Activated naive CD8-positive, alpha-beta T cell (primary cell): ENCODE results near the gene ELANE.
"Not testable (repeated sequence)": the region's sequence is repeated elsewhere in the genome, so short reads cannot be mapped to it uniquely, and the experiment has no call there.

ENCODE experiments used
- H3K27ac Mint-ChIP-seq: one replicate; pipeline ENCODE4 v1.8.0; 2021; ENCODE audit warnings: mixed read lengths
- H3K27me3 Mint-ChIP-seq: one replicate; pipeline ENCODE4 v1.8.0; 2021; ENCODE audit warnings: mixed read lengths
- H3K36me3 Mint-ChIP-seq: one replicate; pipeline ENCODE4 v1.8.0; 2021; ENCODE audit warnings: mixed read lengths
- H3K4me1 Mint-ChIP-seq: one replicate; pipeline ENCODE4 v1.8.0; 2021; ENCODE audit warnings: low read depth, mixed read lengths
- H3K4me3 Mint-ChIP-seq: one replicate; pipeline ENCODE4 v1.8.0; 2021; ENCODE audit warnings: mild to moderate bottlenecking, mixed read lengths
- H3K9me3 Mint-ChIP-seq: one replicate; pipeline ENCODE4 v1.8.0; 2021; ENCODE audit warnings: low read depth, mixed read lengths

ELANE gene

GRCh38 chr19:811506-812048 lies 40.5 kb upstream of the ELANE start:
- H3K9me3 Mint-ChIP-seq: no peaks in the 10 kb centered on the region
- H3K4me1 Mint-ChIP-seq: peaks cover 9% of the 10 kb centered on the region
- peaks cover 8% of the 10 kb centered on the region for H3K36me3 Mint-ChIP-seq
- H3K27me3 Mint-ChIP-seq: no peaks in the 10 kb centered on the region
- no peak overlapping the region for H3K4me3 Mint-ChIP-seq
- H3K27ac Mint-ChIP-seq: no peak overlapping the region

GRCh38 chr19:812049-812746 lies 39.9 kb upstream of the ELANE start:
- H3K4me1 Mint-ChIP-seq: peaks cover 8% of the 10 kb centered on the region
- peaks cover 9% of the 10 kb centered on the region for H3K36me3 Mint-ChIP-seq
- no peaks in the 10 kb centered on the region for H3K9me3 Mint-ChIP-seq
- H3K27me3 Mint-ChIP-seq: no peaks in the 10 kb centered on the region
- H3K4me3 Mint-ChIP-seq: no peak overlapping the region
- H3K27ac Mint-ChIP-seq: no peak overlapping the region

GRCh38 chr19:812747-813218 lies 39.3 kb upstream of the ELANE start:
- no peak overlapping the region for H3K4me3 Mint-ChIP-seq
- no peak overlapping the region for H3K27ac Mint-ChIP-seq
- peaks cover 2% of the 10 kb centered on the region for H3K4me1 Mint-ChIP-seq
- H3K9me3 Mint-ChIP-seq: no peaks in the 10 kb centered on the region
- H3K27me3 Mint-ChIP-seq: no peaks in the 10 kb centered on the region
- H3K36me3 Mint-ChIP-seq: peaks cover 6% of the 10 kb centered on the region

GRCh38 chr19:813219-814151 lies 38.6 kb upstream of the ELANE start:
- Mint-ChIP-seq H3K9me3 (no peaks in the 10 kb centered on the region), H3K27me3 (no peaks in the 10 kb centered on the region), H3K4me1 (no peaks in the 10 kb centered on the region), H3K27ac (no peak overlapping the region), H3K4me3 (no peak overlapping the region), H3K36me3 (peaks cover 6% of the 10 kb centered on the region)

GRCh38 chr19:814152-815078 lies 37.7 kb upstream of the ELANE start:
- H3K36me3 Mint-ChIP-seq: peaks cover 6% of the 10 kb centered on the region

GRCh38 chr19:815079-815774 lies 36.9 kb upstream of the ELANE start:
- Mint-ChIP-seq H3K27me3 (no peaks in the 10 kb centered on the region), H3K4me3 (no peak overlapping the region), H3K27ac (peak overlapping the region; percentile 29)

More at GRCh38 chr19:814152-815078, 37.7 kb upstream of the ELANE start:
- H3K9me3 Mint-ChIP-seq: no peaks in the 10 kb centered on the region
- no peaks in the 10 kb centered on the region for H3K4me1 Mint-ChIP-seq
- H3K27ac Mint-ChIP-seq: peak overlapping the region; percentile 29
- no peaks in the 10 kb centered on the region for H3K27me3 Mint-ChIP-seq
- peak overlapping the region; percentile 44 for H3K4me3 Mint-ChIP-seq

GRCh38 chr19:815775-816499 lies 36.2 kb upstream of the ELANE start:
- peaks cover 6% of the 10 kb centered on the region for H3K36me3 Mint-ChIP-seq
- H3K27ac Mint-ChIP-seq: peak overlapping the region; percentile 86
- no peak overlapping the region for H3K4me3 Mint-ChIP-seq
- no peaks in the 10 kb centered on the region for H3K9me3 Mint-ChIP-seq
- H3K27me3 Mint-ChIP-seq: no peaks in the 10 kb centered on the region
- H3K4me1 Mint-ChIP-seq: no peaks in the 10 kb centered on the region

More at GRCh38 chr19:815079-815774, 36.9 kb upstream of the ELANE start:
- H3K9me3 Mint-ChIP-seq: no peaks in the 10 kb centered on the region
- H3K4me1 Mint-ChIP-seq: no peaks in the 10 kb centered on the region
- peaks cover 6% of the 10 kb centered on the region for H3K36me3 Mint-ChIP-seq

- Mint-ChIP-seq H3K36me3 (peaks cover 6% of the 10 kb centered on the region), H3K4me1 (no peaks in the 10 kb centered on the region), H3K27me3 (no peaks in the 10 kb centered on the region), H3K4me3 (no peak overlapping the region), H3K9me3 (no peaks in the 10 kb centered on the region), H3K27ac (peak overlapping the region; percentile 43)
Measured at GRCh38 chr19:816500-816857, 35.6 kb upstream of the ELANE start.

- not testable (repeated sequence) for H3K27ac Mint-ChIP-seq, H3K9me3 Mint-ChIP-seq, H3K4me3 Mint-ChIP-seq
Measured at GRCh38 chr19:820212-820611, 31.9 kb upstream of the ELANE start.

GRCh38 chr19:821231-821824 lies 30.8 kb upstream of the ELANE start:
- Mint-ChIP-seq H3K9me3 (no peaks in the 10 kb centered on the region), H3K27ac (no peak overlapping the region), H3K36me3 (peaks cover 4% of the 10 kb centered on the region), H3K27me3 (no peaks in the 10 kb centered on the region), H3K4me1 (no peaks in the 10 kb centered on the region), H3K4me3 (peak overlapping the region; percentile 38)

More at GRCh38 chr19:820212-820611, 31.9 kb upstream of the ELANE start:
- not testable (repeated sequence) for H3K4me1 Mint-ChIP-seq, H3K27me3 Mint-ChIP-seq, H3K36me3 Mint-ChIP-seq

- H3K27me3 Mint-ChIP-seq: no peaks in the 10 kb centered on the region
- H3K4me1 Mint-ChIP-seq: no peaks in the 10 kb centered on the region
- H3K4me3 Mint-ChIP-seq: peak within 1 kb of the TSS; percentile 58
Measured at GRCh38 chr19:821825-822503, 30.1 kb upstream of the ELANE start, which contains the start of gene PLPPR3. Gene PLPPR3 (minus strand): TSS chr19:821955. CDS start chr19:821559, 396 bp downstream.

GRCh38 chr19:823565-824121 lies 28.5 kb upstream of the ELANE start:
- no peak overlapping the region for H3K27ac Mint-ChIP-seq
- H3K27me3 Mint-ChIP-seq: no peaks in the 10 kb centered on the region
- H3K9me3 Mint-ChIP-seq: no peaks in the 10 kb centered on the region
- H3K4me1 Mint-ChIP-seq: no peaks in the 10 kb centered on the region
- no peaks in the 10 kb centered on the region for H3K36me3 Mint-ChIP-seq
- no peak overlapping the region for H3K4me3 Mint-ChIP-seq

More at GRCh38 chr19:821825-822503, 30.1 kb upstream of the ELANE start, which contains the start of gene PLPPR3:
- Mint-ChIP-seq H3K9me3 (no peaks in the 10 kb centered on the region), H3K27ac (no peak within 1 kb of the TSS), H3K36me3 (no peaks in the 10 kb centered on the region)
